ENCODE measurements around the gene CD99L2.
"Not testable (repeated sequence)": the region's sequence is repeated elsewhere in the genome, so short reads cannot be mapped to it uniquely, and the experiment has no call there.

CD99L2 gene

DNA sequence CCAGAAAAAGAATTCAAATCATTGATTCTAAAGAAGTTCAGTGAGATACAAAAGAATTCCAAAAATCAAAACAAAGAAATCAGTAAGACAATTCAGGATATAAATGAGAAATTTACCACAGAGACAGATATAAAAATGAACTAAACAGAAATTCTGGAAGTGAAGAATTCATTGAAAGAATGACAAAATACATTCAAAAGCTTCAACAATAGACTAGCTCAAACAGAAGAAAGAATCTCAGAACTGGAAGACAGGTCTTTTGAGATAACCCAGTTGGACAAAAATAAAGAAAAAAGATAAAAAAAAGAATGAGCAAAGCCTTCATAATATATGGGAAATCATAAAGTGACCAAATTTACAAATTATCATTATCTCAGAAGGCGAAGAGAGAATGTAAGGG, 41.7 kb downstream of the CD99L2 start:
- no peak for DNase-seq

DNA sequence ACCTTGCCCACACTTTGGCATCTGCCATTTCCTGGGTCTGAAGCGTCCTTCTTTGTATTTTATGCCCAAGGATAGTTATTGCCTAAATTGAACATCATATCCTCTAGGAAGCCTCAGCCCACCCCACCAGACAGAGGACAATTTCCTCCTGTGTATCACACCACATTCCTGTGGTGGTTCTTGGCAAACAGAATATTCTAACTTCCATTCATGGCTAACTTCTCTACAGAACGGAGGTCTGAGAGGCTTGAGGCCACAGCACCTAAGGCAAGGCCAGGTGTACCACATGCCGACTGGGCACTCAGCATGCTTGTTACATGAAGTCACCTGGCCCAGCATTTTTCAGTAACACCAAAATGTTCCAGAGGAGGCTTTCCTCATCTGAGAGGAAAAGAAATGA, 42.4 kb downstream of the CD99L2 start:
- DNase-seq = no peak

DNA sequence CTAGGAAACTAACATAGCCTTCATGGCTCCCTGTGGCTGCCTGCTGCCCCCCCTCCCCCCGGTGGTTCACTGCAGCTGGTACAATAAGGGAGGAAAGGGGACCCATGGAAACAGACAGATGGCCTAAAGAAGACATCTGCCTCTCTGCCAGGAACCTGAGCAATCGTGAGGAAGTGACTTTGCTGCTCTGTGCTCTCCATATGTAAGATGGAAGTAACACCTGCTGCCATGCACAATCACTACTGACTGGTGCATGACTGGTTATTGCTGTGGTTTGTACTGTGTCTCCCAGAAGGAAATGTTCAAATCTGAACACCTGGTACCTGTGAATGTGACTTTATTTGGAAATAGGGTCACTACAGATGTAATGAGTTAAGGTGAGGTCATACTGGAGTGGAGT, 43.6 kb downstream of the CD99L2 start:
- no peak for DNase-seq

DNA sequence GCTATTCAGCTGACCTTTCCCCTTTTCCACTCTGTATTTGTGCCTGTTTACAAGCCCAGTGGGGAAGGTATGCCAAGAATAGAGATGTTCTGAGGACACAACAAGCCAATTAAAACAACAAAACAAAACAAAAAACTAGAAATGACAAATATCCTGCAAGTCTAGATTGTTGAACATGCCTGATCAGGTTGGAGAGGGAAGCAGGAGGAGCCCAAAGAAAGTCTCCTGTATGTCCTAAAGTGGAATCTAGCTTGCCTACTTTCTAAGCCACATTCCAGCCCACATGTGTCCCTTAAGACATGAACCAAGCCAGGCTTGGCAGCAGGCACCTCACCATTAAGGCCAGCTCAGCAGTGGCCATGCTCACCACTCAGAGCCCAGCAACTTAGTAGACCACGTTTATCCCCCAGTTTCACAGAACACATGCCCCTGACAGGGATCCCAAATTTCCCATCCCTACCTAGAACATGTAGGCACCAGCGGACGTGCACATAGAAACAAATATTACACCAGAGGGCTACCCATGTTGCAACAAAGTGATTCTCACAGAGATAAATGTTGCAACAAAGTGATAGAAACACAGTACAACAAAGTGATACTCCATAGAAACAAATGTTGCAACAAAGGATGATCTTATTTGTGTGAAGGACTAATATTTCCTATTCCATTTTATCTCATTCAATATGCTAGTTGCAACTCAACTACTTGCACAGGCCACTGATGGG, 48.3 kb downstream of the CD99L2 start:
- DNase-seq = no peak

DNA sequence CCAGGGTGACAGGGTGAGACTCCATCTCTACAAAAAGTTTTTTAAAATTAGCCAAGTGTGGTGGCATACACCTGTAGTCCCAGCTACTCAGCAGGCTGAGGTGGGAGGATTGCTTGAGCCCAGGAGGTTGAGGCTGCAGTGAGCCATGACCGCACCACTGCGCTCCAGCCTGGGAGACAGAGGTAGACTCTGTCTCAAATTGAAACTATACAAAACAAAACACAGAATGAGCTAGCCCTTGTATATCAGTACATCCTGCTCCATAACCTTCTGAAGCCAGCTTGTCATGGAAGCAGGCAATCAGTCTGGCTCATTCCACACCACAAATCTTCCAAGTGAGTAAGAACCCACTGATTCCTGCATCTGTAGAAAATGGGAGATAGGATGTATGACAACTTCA, 49.0 kb downstream of the CD99L2 start:
- no peak for DNase-seq

DNA sequence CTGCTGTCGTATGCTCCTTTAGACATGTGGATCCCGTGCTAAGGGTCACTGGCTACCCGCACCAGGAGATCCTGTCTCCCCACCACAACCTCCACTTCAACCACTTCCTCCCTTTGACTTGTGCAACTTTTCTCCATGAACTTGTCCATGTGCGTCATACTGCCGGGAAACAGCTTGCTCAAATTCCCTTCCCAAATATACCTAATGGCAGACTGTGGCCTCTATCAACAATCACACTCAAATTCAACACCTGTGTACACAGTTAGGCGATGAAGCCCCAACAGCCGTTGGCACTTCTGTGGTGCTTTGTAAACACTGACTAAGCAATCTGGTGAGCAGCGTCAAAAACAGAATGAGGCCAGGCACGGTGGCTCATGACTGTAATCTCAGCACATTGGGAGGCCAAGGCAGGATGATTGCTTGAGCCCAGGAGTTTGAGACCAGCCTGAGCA, 49.5 kb downstream of the CD99L2 start:
- no peak for DNase-seq

DNA sequence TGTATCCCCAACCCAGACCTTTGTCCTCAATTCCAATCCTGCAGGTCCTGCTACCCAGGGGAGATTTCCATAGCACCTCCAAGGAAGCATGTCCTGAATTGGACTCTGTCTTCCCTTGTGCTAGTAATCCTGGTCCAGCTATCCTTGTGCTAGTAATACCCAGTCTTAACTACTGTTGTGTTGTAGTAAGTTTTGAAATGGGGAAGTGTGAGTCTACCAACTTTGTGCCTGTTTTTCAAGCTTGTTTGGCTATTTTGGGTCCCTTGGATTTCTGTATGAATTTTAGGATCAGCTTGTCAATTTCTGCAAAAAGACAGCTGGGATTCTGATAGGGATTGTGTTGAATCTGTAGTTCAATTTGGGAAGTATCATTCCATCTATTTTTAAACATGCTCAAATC, 51.4 kb downstream of the CD99L2 start:
- DNase-seq = no peak

DNA sequence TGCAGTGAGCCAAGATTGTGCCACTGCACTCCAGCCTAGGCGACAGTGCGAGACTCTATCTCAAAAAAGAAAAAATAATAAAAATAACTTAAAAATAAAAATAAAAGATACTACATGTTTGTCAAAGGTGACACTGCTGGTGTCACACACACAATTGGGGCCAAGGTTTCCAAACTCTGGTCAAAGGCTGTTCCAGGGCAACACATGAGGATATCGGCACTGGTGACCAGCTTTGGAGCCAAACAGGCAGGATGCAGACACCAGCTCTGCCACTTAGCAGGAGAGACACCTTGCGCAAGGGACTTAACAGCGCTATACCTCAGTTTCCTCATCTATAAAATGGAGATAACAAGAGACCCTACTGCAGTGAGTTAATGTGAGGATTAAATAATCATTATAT, 52.3 kb downstream of the CD99L2 start:
- no peak for DNase-seq

DNA sequence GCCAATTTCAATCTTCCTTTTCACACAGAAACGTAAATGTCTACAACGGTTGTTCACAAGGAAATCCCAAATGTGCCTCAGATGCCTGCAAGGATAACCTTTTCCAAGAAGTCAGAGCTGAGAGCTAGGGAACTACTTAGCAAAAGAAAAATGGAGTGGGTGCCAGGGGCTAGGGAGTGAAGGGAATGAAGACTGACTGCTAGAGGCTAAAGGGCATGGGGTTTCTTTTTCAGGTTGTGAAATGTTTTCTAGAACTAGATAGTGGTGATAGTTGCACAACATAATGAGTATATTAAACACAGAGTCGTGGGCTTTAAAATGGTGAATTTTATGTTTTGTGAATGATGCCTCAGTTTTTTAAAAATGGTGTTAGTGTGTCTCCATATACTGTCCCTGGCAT, 53.4 kb downstream of the CD99L2 start:
- no peak for DNase-seq

DNA sequence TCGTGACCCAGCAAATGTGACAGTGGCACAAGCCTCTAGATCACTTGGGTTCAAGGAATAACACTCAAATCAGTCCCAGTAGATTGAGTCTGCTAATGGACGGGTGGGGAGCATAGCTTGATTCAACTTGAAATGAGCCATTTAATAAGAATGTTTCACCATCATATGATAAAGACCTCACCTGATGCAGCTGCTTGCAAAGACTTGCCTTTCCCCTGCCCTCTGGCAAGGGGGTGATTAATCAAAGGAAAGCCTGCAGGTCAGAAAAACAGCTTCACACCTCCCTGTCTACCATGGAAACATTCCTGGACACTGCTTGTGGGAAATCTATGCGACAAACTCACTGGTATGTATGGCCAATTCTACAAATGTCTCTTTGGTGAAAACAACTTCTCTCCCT, 54.5 kb downstream of the CD99L2 start:
- DNase-seq = no peak

DNA sequence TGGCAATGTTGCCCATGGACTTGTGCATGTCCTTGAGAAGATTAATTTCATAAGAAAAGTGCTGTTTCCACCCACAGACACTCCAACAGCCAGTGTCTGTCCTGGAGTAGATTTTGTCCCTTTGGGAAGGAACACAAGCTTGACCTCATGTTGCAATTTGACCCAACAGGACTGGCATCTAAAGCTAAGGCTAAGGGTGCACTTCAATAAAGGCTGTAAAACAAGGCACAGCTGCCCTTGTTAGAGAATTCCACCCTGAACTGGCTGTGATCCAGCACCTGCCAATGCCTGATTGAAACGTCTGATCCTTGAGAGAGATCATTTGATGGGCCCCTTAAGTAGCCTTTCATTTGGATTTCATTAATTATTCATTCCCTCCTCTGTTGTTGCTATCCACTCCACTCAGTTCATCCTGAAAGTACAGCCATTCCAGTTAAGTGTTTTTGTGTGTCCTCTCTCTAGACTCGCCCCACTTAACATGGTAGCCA, 56.2 kb downstream of the CD99L2 start:
- no peak for DNase-seq

DNA sequence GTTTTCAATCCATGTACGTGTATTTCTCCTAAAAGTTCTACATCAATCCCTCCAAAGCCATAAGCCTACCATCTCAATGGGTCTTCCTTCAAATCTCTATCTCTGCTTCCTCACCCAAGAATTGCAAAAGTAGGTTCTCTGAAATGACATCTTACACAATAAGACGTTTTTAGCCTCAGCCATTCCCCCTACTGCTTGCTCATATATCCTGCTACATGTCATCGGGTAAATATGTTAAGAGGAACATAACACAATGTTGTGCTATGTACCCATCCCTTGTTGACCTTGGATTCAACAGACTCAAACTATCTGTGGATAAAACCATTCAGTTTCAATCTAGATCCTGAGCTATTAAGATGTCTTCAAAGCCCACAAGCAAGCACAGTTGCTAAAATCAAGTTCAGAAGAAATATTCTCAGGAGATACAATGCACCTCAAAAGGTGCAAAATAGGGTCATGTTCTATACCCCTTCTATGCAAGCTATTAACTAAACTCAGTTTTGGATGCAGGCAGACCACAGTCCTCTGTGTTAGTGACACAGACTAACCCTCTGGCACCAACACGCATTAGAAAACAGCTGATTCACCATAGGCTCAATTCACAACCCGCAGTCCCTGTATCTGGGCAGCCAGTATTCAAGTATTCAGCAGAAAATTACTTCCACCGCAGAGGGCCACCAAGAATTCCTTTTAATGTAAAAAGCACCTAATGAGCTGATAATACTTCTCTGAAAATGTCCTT, 56.8 kb downstream of the CD99L2 start:
- DNase-seq = no peak

DNA sequence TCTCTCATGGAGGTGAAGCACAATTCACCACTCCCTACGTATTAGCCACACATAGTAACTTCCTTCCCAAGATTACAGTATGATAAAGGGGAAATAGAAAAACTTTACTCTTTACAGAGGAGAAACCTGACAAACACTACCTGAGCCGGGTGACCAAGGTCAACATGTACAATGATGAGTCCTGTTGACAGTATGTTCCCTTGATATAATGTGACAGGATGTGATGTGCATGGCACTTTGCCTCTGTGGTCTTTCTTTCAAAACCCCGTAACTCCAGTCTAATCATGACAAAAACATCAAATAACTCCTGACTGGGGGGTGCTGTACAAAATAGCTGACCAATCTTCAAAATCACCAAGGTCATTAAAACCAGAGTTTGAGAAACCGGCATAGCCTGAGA, 60.6 kb downstream of the CD99L2 start:
- no peak for DNase-seq

DNA sequence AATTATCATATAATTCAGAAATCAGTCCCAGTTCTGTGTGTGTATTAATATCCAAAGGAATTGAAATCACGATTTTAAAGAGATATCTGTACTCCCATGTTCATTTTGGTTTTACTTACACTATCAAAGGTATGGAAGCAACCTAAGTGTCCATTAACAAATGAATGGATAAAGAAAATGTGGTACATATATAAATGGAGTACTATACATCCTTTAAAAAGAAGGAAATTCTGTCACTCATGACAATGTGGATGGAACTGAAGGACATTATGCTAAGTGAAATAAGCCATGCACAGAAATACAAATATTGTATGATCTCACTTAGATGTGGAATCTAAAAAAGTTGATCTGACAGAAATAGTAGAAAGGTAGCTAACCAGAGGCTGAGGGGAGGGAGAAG, 63.8 kb downstream of the CD99L2 start:
- no peak for DNase-seq

DNA sequence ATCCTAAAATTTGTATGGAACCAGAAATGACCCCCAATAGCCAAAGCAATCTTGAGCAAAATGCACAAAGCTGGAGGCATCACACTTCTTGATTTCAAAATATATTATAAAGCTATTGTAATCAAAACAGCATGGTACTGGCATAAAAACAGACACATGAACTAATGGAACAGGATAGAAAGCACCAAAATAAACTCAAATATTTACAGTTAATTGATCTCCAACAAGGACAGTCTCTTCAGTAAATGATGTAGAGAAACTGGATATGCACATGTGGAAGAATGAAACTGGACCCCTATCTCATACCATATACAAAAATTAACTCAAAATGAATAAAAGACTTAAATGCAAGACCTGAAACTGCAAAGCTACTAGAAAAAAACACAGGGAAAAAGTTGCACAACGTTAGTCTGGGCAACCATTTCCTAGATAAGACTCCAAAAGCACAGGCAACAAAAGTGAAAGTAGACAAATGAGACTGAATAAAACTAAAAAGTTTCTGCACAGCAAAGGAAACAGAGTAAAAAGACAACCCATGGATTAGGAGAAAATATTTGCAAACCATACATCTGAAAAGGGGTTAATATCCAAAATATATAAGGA, 64.9 kb downstream of the CD99L2 start:
- no peak for DNase-seq

DNA sequence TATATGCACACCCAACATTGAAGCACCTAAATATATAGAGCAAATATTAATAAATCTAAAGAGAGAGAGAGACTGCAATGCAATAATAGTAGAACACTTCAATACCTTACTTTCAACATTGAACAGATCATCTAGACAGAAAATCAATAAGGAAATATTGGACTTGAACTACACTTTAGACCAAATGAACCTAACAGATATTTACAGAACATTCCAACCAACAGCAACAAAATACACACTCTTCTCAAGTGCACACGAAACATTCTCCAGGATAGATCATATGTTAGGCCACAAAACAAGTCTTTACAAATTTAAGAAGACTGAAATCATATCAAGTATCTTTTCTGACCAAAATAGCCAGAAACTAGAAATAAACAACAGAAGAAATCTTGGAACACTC, 66.6 kb downstream of the CD99L2 start:
- no peak for DNase-seq

DNA sequence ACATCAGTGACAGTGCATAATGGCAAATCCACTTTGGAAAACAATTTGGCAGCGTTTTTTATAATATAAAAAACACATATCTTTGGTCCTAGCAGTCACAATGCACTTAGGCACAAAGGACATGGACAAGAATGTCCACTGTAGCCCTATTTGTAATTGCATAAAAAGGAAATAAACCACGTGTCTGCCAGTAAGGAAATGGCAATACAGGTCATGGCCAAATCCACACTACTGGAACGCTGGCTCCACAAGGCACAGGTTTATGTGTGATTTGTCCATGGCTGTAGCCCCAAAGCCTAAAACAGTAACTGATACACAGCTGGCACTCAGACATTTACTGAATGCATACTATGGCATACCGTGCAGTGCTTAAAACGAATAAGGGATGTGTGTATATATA, 69.7 kb downstream of the CD99L2 start:
- DNase-seq = no peak

DNA sequence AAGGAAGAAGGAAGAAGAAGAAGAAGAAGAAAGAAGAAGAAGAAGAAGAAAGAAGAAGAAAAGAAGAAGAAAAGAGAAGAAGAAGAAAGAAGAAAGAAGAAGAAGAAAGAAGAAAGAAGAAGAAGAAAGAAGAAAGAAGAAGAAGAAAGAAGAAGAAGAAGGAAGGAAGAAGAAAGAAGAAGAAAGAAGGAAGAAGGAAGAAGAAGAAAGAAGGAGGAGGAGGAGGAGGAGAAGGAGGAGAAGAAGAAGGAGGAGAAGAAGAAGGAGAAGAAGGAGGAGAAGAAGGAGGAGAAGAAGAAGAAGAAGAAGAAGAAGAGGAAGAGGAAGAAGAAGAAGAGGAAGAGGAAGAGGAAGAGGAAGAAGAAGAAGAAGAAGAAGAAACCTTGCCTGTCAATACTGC, 74.1 kb downstream of the CD99L2 start:
- not testable (repeated sequence) for DNase-seq

DNA sequence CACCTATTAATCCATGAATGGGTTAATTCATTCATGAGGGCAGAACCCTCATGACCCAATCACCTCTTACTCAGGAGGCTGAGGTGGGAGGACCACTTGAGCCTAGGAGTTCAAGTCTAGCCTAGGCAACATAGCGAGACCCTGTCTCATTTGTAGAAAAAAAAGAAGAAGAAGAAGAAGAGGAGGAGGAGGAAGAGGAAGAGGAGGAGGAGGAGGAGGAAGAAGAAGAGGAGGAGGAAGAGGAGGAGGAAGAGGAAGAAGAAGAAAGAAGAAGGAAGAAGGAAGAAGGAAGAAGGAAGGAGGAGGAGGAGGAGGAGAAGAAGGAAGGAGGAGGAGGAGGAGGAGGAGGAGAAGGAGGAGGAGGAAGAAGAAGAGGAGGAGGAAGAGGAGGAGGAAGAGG, 74.6 kb downstream of the CD99L2 start:
- not testable (repeated sequence) for DNase-seq

DNA sequence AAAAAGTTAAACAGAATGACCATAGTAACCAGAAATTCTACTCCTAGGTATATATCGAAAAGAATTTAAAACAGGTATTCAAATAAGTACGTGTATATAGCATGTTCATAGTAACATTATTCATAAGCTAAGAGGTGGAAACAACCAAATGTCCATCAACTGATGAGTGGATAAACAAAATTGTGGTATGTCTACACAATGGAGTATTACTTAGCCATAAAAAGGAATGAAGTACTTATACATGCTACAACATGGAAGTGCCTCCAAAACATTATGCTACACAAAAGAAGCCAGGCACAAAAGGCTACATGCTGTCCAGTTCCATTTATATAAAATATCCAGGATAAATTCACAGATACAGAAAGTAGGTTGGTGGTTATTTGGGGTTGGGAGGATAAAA, 76.5 kb downstream of the CD99L2 start:
- no peak for DNase-seq

DNA sequence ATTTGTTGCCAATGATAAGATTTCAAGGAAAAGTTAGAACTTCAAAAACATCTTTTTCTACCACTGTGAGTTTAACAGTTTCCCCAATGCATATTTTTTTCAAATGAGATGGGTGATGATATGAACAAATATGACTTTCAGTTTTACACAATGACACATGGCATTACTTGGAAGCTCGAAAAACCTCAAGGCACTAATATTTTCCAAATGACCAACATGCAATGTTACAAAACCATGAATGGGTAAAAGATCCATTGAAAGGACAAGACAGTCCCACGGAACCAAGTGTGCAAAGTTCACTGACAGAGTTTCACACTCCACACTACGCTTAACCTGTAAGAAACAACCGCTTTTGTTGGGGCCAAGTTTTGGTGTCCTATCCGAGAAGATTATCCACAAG, 84.5 kb downstream of the CD99L2 start:
- DNase-seq = no peak

DNA sequence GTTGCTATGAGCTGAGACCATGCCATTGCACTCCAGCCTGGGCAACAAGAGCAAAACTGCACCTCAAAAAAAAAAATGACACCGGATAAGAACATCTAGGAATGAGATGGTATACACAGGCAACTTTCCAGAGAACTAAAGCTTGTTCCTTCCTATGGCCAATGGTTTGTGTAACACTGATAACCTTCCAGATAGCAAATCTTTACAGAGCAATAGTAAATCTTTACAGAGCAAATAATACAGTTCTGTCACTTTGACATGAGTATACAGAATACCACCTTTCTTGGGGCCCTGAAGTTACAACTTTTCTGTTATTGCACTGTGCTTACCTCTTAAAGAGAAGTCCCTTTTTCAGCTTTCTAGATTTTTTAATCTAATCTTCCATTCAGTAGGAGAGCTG, 91.6 kb downstream of the CD99L2 start:
- no peak for DNase-seq

DNA sequence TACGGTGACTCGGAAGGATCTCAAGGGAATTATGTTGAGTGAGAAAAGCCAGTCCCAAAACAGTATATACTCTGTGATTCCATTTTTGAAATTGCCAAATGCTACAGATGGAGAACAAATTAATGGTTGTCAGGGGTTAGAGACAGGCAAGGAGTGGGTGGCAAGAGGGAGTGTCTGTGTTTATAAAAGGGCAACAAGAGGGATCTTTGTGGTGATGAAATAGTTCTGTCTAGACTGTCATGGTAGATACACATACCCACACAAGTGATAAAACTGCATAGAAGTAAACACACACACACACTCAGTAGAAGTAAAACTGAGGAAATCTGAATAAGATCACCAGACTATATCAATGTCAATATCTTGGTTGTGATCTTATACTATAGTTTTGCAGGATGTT, 92.7 kb downstream of the CD99L2 start:
- no peak for DNase-seq

All from amygdala (tissue), 56 donors.